ENCODE measurements around the gene FHIT. TPM values are rescaled to one million over a fixed set of nuclear protein-coding genes. Genes with fewer than 3 reads are reported as not detected.

Gene FHIT
- total RNA-seq, 4 donors from 2014 or later = 0.72 to 5.2 (median 2.1) TPM

DNA sequence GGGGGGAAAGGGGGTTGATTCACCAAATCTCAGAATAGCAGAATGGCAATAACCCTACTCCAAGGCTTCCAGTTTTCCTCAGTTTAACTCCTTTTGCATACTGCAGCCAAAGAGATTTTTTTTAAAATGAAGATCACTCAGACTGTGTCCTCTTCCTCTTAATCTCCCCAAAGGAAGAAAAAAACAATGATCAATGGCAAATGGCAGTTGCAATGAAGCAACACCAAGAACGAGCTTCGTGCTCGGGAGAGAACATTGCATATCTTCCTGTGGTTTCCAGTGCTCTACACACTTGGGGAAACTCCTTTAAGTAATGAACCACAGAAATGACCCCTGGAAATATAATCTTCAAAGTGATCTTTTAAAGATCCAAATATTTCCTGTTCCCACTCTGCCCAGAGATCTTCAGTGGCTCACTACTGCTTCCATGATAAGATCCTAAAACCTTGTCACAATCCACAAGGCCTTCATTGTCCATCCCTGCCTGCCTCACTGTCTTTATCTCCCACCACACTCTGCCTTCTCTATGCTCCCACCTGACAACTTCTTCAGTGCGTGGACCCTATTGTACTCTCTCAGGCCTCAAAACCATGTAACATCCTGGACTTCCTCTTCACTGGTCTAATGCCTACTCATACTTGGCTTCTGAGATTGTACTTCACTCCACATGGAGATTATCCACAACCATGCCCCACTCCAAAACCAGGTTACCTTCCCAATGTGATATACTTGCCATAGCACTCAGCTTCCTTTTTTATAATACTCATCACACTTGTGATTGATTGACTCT, 394.8 kb downstream of the FHIT start:
- Histone ChIP-seq H3K4me3 (no peak overlapping the region), H3K4me1 (no peaks in the 10 kb centered on the region), H3K9me3 (no peaks in the 10 kb centered on the region), H3K27ac (no peak overlapping the region), H3K36me3 (no peaks in the 10 kb centered on the region), H3K27me3 (no peaks in the 10 kb centered on the region)
- in situ Hi-C loops (cut with MboI; ENCODE audit: low sequenced_read_pairs in 4 of 4) = no loop called here
- no peak for TF ChIP-seq POLR2A (IDR thresholded peaks at IDR 0.05)
- TF ChIP-seq, protein P1, sequence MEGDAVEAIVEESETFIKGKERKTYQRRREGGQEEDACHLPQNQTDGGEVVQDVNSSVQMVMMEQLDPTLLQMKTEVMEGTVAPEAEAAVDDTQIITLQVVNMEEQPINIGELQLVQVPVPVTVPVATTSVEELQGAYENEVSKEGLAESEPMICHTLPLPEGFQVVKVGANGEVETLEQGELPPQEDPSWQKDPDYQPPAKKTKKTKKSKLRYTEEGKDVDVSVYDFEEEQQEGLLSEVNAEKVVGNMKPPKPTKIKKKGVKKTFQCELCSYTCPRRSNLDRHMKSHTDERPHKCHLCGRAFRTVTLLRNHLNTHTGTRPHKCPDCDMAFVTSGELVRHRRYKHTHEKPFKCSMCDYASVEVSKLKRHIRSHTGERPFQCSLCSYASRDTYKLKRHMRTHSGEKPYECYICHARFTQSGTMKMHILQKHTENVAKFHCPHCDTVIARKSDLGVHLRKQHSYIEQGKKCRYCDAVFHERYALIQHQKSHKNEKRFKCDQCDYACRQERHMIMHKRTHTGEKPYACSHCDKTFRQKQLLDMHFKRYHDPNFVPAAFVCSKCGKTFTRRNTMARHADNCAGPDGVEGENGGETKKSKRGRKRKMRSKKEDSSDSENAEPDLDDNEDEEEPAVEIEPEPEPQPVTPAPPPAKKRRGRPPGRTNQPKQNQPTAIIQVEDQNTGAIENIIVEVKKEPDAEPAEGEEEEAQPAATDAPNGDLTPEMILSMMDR (IDR thresholded peaks at IDR 0.05 in 4 of 5, conservative IDR thresholded peaks at IDR 0.05 in 1 of 5) = no peak
- intact Hi-C loops (cut with DNase I; ENCODE audit: low total_unique reads) = no loop called here
- no peak for ATAC-seq
- no peak for DNase-seq

DNA sequence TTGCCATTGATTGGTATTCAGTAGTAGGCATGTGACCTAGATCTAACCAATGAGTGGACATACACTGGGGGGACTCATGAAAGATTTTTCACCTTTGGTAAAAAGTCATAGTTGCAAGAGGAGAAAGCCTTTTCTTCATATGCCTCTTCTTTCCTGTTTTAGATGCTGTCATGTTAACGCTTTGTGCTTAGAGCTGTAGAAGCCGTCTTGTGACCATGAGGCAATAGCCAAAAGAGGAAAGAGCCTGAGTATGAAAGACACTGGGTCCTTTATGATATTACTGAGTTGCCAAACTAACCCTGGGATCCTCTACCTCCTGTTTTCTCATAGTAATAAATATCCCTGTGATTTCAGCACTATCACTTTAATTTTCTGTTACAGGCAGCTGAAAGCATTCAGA, 396.0 kb downstream of the FHIT start:
- intact Hi-C loops (cut with DNase I; ENCODE audit: low total_unique reads) (no loop called here), in situ Hi-C loops (cut with MboI; ENCODE audit: low sequenced_read_pairs in 4 of 4) (no loop called here)
- Histone ChIP-seq H3K4me1 (no peaks in the 10 kb centered on the region), H3K27me3 (no peaks in the 10 kb centered on the region), H3K9me3 (no peaks in the 10 kb centered on the region), H3K27ac (no peak overlapping the region), H3K36me3 (no peaks in the 10 kb centered on the region), H3K4me3 (no peak overlapping the region)
- DNase-seq (no peak), ATAC-seq (no peak)
- TF ChIP-seq, protein P1 (IDR thresholded peaks at IDR 0.05 in 4 of 5, conservative IDR thresholded peaks at IDR 0.05 in 1 of 5) = no peak
- TF ChIP-seq POLR2A (IDR thresholded peaks at IDR 0.05) = no peak

DNA sequence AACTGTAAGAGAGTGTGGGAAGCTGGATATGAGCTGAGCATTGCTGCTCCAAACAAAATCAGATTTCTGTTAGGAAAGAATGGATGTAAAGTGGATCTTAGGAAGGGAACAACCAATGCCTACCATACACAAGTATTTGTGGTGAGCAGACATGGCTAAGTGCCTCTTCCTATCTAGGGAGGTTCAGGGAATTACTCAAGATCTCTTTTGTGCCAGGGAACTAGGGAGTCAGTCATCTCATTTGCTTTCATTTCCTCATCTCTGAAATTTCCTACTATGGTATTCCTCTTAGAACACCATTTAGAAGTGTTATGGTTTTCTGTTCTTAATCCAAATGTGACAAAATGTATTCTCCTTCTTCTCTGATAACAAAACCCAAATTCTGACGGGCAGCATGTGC, 396.5 kb downstream of the FHIT start:
- Histone ChIP-seq H3K4me1 (no peaks in the 10 kb centered on the region), H3K9me3 (no peaks in the 10 kb centered on the region), H3K4me3 (no peak overlapping the region), H3K36me3 (no peaks in the 10 kb centered on the region), H3K27ac (no peak overlapping the region), H3K27me3 (no peaks in the 10 kb centered on the region)
- intact Hi-C loops (cut with DNase I; ENCODE audit: low total_unique reads) (no loop called here), in situ Hi-C loops (cut with MboI; ENCODE audit: low sequenced_read_pairs in 4 of 4) (no loop called here)
- no peak for ATAC-seq
- DNase-seq = no peak
- TF ChIP-seq POLR2A (IDR thresholded peaks at IDR 0.05) = no peak
- TF ChIP-seq, protein P1 (IDR thresholded peaks at IDR 0.05 in 4 of 5, conservative IDR thresholded peaks at IDR 0.05 in 1 of 5) = no peak

DNA sequence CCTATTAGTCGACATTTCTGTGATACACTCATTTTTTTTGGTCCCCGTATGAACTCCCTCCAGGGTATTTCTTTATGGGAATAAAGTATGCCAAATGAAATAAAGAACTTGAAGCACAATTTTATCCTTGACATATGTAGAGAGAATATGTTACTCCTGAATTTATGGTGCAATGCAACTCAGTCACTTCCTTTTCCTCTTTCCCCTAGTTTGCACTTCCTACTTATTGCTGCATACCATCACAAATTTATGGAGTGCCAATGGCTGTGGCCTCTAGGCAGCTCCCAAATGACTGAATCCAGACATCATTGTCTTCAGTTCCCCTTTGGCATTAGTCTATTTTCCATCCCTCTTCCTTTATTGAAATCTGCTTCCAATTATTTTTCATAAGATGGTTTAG, 403.5 kb downstream of the FHIT start:
- Histone ChIP-seq H3K4me3 (no peak overlapping the region), H3K27ac (no peak overlapping the region), H3K9me3 (no peaks in the 10 kb centered on the region), H3K27me3 (no peaks in the 10 kb centered on the region), H3K36me3 (no peaks in the 10 kb centered on the region), H3K4me1 (no peaks in the 10 kb centered on the region)
- intact Hi-C loops (cut with DNase I; ENCODE audit: low total_unique reads) = no loop called here
- TF ChIP-seq, protein P1 (IDR thresholded peaks at IDR 0.05 in 4 of 5, conservative IDR thresholded peaks at IDR 0.05 in 1 of 5) = no peak
- no peak for TF ChIP-seq POLR2A (IDR thresholded peaks at IDR 0.05)
- no peak for DNase-seq
- in situ Hi-C loops (cut with MboI; ENCODE audit: low sequenced_read_pairs in 4 of 4) = no loop called here
- no peak for ATAC-seq

- in situ Hi-C loops (cut with MboI; ENCODE audit: low sequenced_read_pairs in 4 of 4) = no loop called here
- H3K4me1 ChIP-seq = no peaks in the 10 kb centered on the region
- no peaks in the 10 kb centered on the region for H3K27me3 ChIP-seq
- no peaks in the 10 kb centered on the region for H3K9me3 ChIP-seq
- H3K4me3 ChIP-seq = no peak overlapping the region
- H3K27ac ChIP-seq = no peak overlapping the region
- no peak for ATAC-seq
- TF ChIP-seq POLR2A (IDR thresholded peaks at IDR 0.05) = no peak
- TF ChIP-seq, protein P1 (IDR thresholded peaks at IDR 0.05 in 4 of 5, conservative IDR thresholded peaks at IDR 0.05 in 1 of 5) = no peak
- intact Hi-C loops (cut with DNase I; ENCODE audit: low total_unique reads) = no loop called here
- H3K36me3 ChIP-seq = no peaks in the 10 kb centered on the region
- DNase-seq = no peak
Observed at GRCh38 chr3:60844256-60844655, 407.0 kb downstream of the FHIT start.
